GM19035 (cell line): ENCODE results near the gene KRT75.
"Not testable (repeated sequence)": the region's sequence is repeated elsewhere in the genome, so short reads cannot be mapped to it uniquely, and the experiment has no call there.

Source experiments
- ATAC-seq: cut with Tn5 transposase; IDR thresholded peaks from one replicate; pipeline ENCODE4 v1.9.1; 2021; ENCODE audit not compliant: unreplicated experiment

Gene KRT75

GRCh38 chr12:52434081-52434733 is at the start of gene KRT75:
Gene KRT75 (minus strand): TSS chr12:52434371. CDS start chr12:52434304, 67 bp downstream.
- no peak for ATAC-seq

- no peak for ATAC-seq
These were observed 45.9 kb upstream of the KRT75 start for GRCh38 chr12:52480073-52480472.

- ATAC-seq: no peak
These were observed 43.5 kb upstream of the KRT75 start for GRCh38 chr12:52477651-52478050.

- no peak for ATAC-seq
These were observed 40.0 kb upstream of the KRT75 start for GRCh38 chr12:52474212-52474611.

- ATAC-seq: no peak
These were observed 39.6 kb upstream of the KRT75 start, which contains the start of gene KRT6C for GRCh38 chr12:52473768-52474167. Gene KRT6C (minus strand): TSS chr12:52473805. CDS start chr12:52473737, 68 bp downstream.

- ATAC-seq: no peak
These were observed 35.7 kb upstream of the KRT75 start for GRCh38 chr12:52469853-52470252.

GRCh38 chr12:52464897-52465296 is 30.7 kb upstream of the KRT75 start:
- no peak for ATAC-seq

- no peak for ATAC-seq
These were observed 27.5 kb upstream of the KRT75 start for GRCh38 chr12:52461693-52462092.

GRCh38 chr12:52458861-52459260 is 24.7 kb upstream of the KRT75 start:
- ATAC-seq: no peak

GRCh38 chr12:52455821-52456220 is 21.6 kb upstream of the KRT75 start:
- ATAC-seq: no peak

- no peak for ATAC-seq
These were observed 20.4 kb upstream of the KRT75 start for GRCh38 chr12:52454411-52455201.

- ATAC-seq: no peak
These were observed 17.9 kb upstream of the KRT75 start, which contains the start of gene KRT6B for GRCh38 chr12:52452101-52452500. Gene KRT6B (minus strand): TSS chr12:52452146. CDS start chr12:52452078, 68 bp downstream.

GRCh38 chr12:52448228-52448627 is 14.1 kb upstream of the KRT75 start:
- ATAC-seq: no peak

- not testable (repeated sequence) for ATAC-seq
These were observed 13.0 kb upstream of the KRT75 start for GRCh38 chr12:52447196-52447595.

- ATAC-seq: no peak
These were observed 12.3 kb upstream of the KRT75 start for GRCh38 chr12:52446367-52447045.

GRCh38 chr12:52445876-52446275 is 11.7 kb upstream of the KRT75 start:
- no peak for ATAC-seq

- no peak for ATAC-seq
These were observed 10.8 kb upstream of the KRT75 start for GRCh38 chr12:52444647-52445595.

- ATAC-seq: no peak
These were observed 9.8 kb upstream of the KRT75 start for GRCh38 chr12:52443966-52444365.

- ATAC-seq: no peak
These were observed 8.5 kb upstream of the KRT75 start for GRCh38 chr12:52442600-52443061.

- ATAC-seq: no peak
These were observed 7.2 kb upstream of the KRT75 start for GRCh38 chr12:52441320-52441911.
